Measurements from ENCODE around the gene HRAS. TPM values are rescaled to one million over a fixed set of nuclear protein-coding genes. Genes with fewer than 3 reads are reported as not detected.

Gene HRAS
- total and polyA plus RNA-seq, 2 of the 8 experiments (the other 6 are each of a cell fraction or from before 2014, with no cell fraction given): 44.3 to 54.7 TPM

DNA sequence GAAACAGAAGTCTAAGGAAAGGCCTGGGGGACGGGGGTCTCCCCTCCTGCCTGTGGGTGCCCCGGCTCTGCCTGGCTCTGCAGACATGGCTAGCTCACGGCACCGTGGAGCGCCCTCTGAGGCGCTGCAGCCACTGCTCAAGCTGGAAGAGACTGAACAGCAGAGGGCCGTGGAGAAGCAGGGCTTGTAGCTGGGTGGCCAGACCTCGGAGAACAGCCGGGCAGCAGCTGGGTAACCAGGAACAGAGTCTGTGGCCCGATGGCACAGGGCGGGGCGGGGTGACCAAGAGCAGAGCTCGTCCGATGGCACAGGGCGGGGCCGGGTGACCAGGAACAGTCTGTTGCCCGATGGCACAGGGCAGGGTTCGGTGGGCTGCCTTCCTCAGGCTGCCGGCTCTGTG lies 46.4 kb downstream of the HRAS start:
- ChIA-PET CTCF (ENCODE audit: partially characterized antibody) (interaction anchor here (0.9 to 1.3 kb wide), 3 partner anchors 16 to 40 kb away, joined by 3 to 4 read pairs (median 3); no protein-coding TSS in a partner anchor), POLR2A (ENCODE audit: partially characterized antibody) (interaction anchor here (0.5 to 0.8 kb wide), 5 partner anchors 10 to 199 kb away, joined by 3 read pairs; no protein-coding TSS in a partner anchor)
- no peak overlapping the region for H4K5ac ChIP-seq (ENCODE audit: insufficient read length, low read depth, low read length)
- H4K20me1 ChIP-seq (replicated peaks in 1 of 2; ENCODE audit: control insufficient read depth in 1 of 2, insufficient read depth in 2 of 2, low read length in 2 of 2): peaks cover 1 to 9% of the 10 kb centered on the region in 2 experiments
- no peak overlapping the region for H4K8ac ChIP-seq (ENCODE audit: extremely low read depth, insufficient read depth, low read length)
- H3K4ac ChIP-seq (replicated peaks; ENCODE audit: insufficient read length, low read depth, low read length): no peak overlapping the region
- no peaks in the 10 kb centered on the region for H3K23me2 ChIP-seq (ENCODE audit: low read depth, low read length)
- no peak overlapping the region for H3K18ac ChIP-seq (ENCODE audit: extremely low read depth, low read length)
- no peak overlapping the region for H3K56ac ChIP-seq (replicated peaks; ENCODE audit: insufficient read length, low read depth, low read length)
- no peak overlapping the region for H3K4me3 ChIP-seq (ENCODE audit: extremely low read depth in 1 of 4, insufficient read depth in 2 of 4, low read depth in 3 of 4, low read length in 4 of 4)
- H2BK12ac ChIP-seq (ENCODE audit: low read depth, low read length): no peak overlapping the region
- H3K27me3 ChIP-seq (replicated peaks in 1 of 4; ENCODE audit: control insufficient read depth in 3 of 4, extremely low read depth in 1 of 4, insufficient read depth in 3 of 4, low read length in 3 of 4): no peaks in the 10 kb centered on the region
- H2BK20ac ChIP-seq (ENCODE audit: low read length): no peak overlapping the region
- H2AFZ ChIP-seq (ENCODE audit: low read length): no peak overlapping the region
- DNase-seq (ENCODE audit: low read depth in 1 of 2, low spot score in 2 of 2) (no peak), FAIRE-seq (no peak)
- no peak overlapping the region; the same call in 1 of the 2 replicates for H2BK5ac ChIP-seq (ENCODE audit: low read depth, low read length)
- peaks cover 10% of the 10 kb centered on the region for H3K79me1 ChIP-seq (ENCODE audit: low read depth, low read length)
- H2BK120ac ChIP-seq (replicated peaks; ENCODE audit: low read depth, low read length): no peak overlapping the region
- H3K27ac ChIP-seq (ENCODE audit: low read depth, low read length): no peak overlapping the region
- no peak overlapping the region for H3K14ac ChIP-seq (ENCODE audit: insufficient read length)
- H3K23ac ChIP-seq (ENCODE audit: insufficient read length): no peak overlapping the region
- H2AK5ac ChIP-seq (ENCODE audit: low read depth, low read length): no peak overlapping the region
- H3K36me3 ChIP-seq (ENCODE audit: control insufficient read depth in 2 of 4, insufficient read depth in 4 of 4, low read length in 3 of 4): peaks cover 0 to 15% (median 3%) of the 10 kb centered on the region in 4 experiments; a peak in 4 of 8 replicates
- H3K4me1 ChIP-seq (replicated peaks in 1 of 4; ENCODE audit: control insufficient read depth in 3 of 4, insufficient read depth in 4 of 4, low read length in 3 of 4): no peaks in the 10 kb centered on the region
- H4K91ac ChIP-seq (replicated peaks; ENCODE audit: insufficient read length, low read length): no peak overlapping the region
- H3K79me2 ChIP-seq (ENCODE audit: control insufficient read depth in 1 of 2, insufficient read depth in 2 of 2, low read length in 2 of 2): peaks cover 0 to 10% of the 10 kb centered on the region in 2 experiments; a peak in 1 of 4 replicates
- no peak overlapping the region for H2BK15ac ChIP-seq (ENCODE audit: low read length)
- 94% methylated on average over 14 of the region's 19 CpGs; no CpG with 5 or more reads in 1 of the 2 experiments for WGBS, 2 experiments (ENCODE audit: extremely low coverage in 1 of 2, insufficient coverage in 1 of 2, insufficient read length in 1 of 2, insufficient replicate concordance in 2 of 2, low coverage in 1 of 2, low lambda C conversion rate in 2 of 2, missing lambda C conversion rate in 1 of 2)
- peaks cover 0 to 10% of the 10 kb centered on the region in 2 experiments; a peak in 1 of 4 replicates for H3K9me3 ChIP-seq (ENCODE audit: insufficient read depth in 2 of 2, low read depth in 1 of 2, low read length in 1 of 2)
- no peak overlapping the region for H3K4me2 ChIP-seq (ENCODE audit: insufficient read depth in 1 of 2, low read depth in 2 of 2, low read length in 2 of 2)
- no peak overlapping the region for H3K9ac ChIP-seq (replicated peaks in 1 of 4; ENCODE audit: extremely low read depth in 1 of 4, low read depth in 3 of 4, low read length in 3 of 4)
- TF ChIP-seq JUN (IDR thresholded peaks at IDR 0.05; ENCODE audit: low read depth, low read length) (no peak), JUND (IDR thresholded peaks at IDR 0.05; ENCODE audit: low read length) (no peak), TAF1 (IDR thresholded peaks at IDR 0.05; ENCODE audit: low read depth, low read length) (no peak), TEAD4 (IDR thresholded peaks at IDR 0.05; ENCODE audit: low read depth, low read length) (no peak), MAX (IDR thresholded peaks at IDR 0.05) (no peak), GABPA (IDR thresholded peaks at IDR 0.05; ENCODE audit: borderline replicate concordance, insufficient read depth, low read length) (no peak), RNF2 (IDR thresholded peaks at IDR 0.05; ENCODE audit: borderline replicate concordance, low read depth, low read length, missing control alignments, poor library complexity, severe bottlenecking) (no peak), CHD2 (IDR thresholded peaks at IDR 0.05; ENCODE audit: low read length) (no peak), SIX5 (IDR thresholded peaks at IDR 0.05; ENCODE audit: low read depth, low read length) (no peak), YY1 (IDR thresholded peaks at IDR 0.05; ENCODE audit: low read depth, low read length) (no peak), RBBP5 (IDR thresholded peaks at IDR 0.05; ENCODE audit: borderline replicate concordance, low read depth, low read length) (no peak)
- TF ChIP-seq, protein P1, sequence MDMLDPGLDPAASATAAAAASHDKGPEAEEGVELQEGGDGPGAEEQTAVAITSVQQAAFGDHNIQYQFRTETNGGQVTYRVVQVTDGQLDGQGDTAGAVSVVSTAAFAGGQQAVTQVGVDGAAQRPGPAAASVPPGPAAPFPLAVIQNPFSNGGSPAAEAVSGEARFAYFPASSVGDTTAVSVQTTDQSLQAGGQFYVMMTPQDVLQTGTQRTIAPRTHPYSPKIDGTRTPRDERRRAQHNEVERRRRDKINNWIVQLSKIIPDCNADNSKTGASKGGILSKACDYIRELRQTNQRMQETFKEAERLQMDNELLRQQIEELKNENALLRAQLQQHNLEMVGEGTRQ (IDR thresholded peaks at IDR 0.05; ENCODE audit: low read length): no peak

All from H1 (cell line).